HG03354 (cell line): Measurements from ENCODE around the gene TTLL6.

Experiments used
- ATAC-seq: cut with Tn5 transposase; IDR thresholded peaks from one replicate; pipeline ENCODE4 v1.9.1; 2021; ENCODE audit warnings: mild to moderate bottlenecking; ENCODE audit not compliant: unreplicated experiment, poor library complexity, severe bottlenecking

Gene TTLL6

GRCh38 chr17:48715496-48716399, 101.3 kb downstream of the TTLL6 start:
- no peak for ATAC-seq
